Amniotic stem cell (primary cell): ENCODE measurements around the gene CTSO.
"Not testable (repeated sequence)": the region's sequence is repeated elsewhere in the genome, so short reads cannot be mapped to it uniquely, and the experiment has no call there.

ENCODE experiments used
- DNase-seq: peaks from one replicate; lab custom pipeline; 2025; lab: John Stamatoyannopoulos, UW

Gene CTSO

GRCh38 chr4:155954939-155955338 lies 1.3 kb upstream of the CTSO start:
- no peak for DNase-seq

DNA sequence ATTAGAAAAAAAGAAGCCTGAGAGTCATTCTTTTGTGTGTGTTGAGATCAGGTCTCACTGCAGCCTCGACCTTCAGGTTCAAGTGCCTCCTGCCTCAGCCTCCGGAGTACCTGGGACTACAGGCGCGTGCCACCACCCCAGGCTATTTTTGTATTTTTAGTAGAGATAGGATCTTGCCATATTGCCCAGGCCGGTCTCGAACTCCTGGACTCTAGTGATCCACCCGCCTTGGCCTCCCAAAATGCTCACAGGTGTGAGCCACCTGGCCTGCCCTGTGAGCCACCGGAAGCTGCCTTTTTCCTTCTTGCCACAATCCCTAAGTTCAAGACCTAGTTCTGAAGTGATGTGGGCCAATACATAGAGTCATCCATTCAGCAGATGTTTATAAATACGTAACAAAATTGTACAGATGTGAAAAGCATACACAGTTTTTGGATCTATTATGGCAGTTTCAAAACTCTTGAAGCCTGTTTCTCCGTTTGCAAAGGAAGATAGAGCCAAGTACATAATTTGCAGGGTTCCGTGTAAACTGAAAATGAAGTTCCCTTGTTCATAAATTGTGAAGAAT lies 536 bp upstream of the CTSO start:
- no peak for DNase-seq

GRCh38 chr4:155952501-155952901 lies 1.2 kb downstream of the CTSO start:
- no peak for DNase-seq

DNA sequence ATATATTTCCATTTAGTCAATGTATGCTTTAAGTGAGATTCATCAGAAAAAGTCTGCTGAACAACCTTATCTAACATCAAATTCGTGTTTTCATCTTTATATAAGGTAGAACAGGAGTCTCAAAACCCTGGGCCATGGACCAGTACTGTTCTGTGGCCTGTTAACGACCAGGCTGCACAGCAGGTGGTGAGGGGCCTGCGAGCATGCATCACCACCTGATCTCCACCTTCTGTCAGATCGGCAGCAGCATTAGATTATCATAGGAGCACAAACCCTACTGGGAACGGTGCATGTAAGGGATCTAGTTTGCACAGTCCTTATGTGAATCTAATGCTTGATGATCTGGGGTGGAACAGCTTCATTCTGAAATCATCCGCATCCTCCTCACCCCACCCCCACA lies 3.2 kb downstream of the CTSO start:
- DNase-seq = no peak

DNA sequence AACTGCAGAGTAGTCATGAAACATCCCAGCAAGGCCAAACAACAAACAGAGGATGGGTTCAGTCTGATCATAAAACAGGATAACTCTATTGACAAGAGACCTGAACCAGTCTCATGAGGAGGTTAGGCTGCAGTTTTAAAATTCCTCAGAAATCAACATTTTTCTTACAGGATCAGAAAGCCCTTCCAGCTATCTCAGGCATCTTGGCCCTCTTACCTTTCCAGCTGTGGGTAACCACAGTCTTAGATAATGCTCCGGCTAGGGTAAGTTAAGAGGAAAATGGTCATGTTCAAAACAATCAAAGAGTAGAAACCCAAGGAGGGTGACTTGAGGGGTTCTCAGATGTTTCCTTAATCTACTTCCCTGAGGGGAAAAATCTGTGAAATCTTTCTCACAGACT lies 5.1 kb downstream of the CTSO start:
- no peak for DNase-seq

- no peak for DNase-seq
Measured at GRCh38 chr4:155946486-155946885, 7.2 kb downstream of the CTSO start.

DNA sequence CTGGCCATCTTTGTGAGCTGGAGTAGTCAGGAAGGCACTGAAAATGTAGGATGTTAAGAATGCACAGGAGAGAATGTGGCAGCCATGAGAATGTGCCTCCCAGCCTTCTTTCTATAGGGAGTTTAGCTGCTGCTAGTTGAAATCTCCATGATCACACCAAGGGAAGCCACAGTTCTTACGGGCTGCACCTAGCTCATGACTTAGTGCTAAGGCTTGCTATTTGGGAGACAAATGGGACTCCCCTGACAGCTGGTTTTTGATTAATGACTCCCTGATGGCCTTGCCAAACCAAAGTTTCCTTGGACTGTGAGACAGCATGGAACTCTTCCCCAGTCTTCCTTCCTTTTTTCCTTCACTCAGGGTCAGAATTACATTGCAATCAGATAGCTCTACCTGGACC lies 9.2 kb downstream of the CTSO start:
- DNase-seq = no peak

DNA sequence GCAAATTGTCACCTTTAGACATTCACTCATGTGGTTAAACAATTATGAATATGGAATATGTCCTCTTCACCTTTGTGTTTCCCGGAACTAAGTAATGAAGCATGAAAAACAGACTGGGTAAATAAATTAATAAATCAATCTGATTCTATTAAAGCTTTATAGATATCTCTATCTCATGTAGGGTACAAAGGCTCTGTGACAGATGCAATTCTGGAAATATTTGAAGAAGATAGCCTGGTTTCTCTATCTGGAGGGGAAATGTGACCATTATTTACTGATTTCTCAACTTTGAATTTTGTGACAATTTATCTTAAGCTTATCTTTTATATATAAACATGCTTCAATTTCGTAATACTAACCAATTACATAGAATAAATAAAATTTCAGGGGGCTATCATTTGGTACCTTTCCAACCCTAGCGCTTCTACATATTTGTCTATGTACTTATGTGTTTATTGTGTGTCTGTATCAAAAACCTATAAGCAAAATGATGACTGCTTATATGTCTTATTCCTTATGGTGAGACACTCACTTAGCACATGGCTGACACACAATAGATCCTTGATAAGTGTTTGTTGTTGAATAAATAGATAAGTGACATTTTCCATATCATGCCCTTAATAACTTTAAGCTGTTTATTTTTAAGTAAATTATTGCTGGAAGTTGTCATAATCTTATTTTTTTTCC lies 9.9 kb downstream of the CTSO start:
- DNase-seq = no peak

- no peak for DNase-seq
Measured at GRCh38 chr4:155941820-155942219, 11.8 kb downstream of the CTSO start.

DNA sequence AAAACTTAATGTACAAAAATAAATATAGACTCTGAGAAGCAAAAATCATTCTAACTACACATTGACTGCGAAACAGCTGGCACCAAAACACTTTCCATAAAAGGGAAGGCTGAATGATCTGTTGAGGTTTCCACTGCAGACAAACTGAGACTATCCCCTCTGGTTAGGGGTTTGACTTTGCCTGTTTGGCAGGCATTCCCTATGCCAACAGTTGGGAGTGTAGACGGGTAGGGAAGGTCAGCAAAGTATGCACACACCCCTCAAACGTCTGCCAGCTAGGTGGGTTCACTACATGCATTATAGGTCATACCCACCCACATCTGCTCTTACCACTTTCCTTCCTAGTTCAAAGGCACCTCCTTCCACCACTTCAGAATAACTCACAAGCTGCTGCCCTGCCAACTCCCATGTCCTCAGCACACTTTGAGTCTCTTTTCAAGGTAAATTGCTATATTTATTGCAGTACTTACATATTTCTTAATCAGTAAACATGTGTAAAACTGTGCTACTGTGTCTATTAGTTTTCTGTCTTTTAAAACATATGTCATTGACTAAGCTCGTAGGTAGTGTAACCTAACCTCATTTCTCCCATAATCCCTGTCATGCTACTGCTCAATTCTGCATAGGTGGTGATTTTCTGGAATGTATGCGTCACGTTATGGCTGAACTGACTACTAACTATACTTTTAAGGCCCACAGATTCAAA lies 12.4 kb downstream of the CTSO start:
- DNase-seq = no peak

GRCh38 chr4:155935389-155935986 lies 18.2 kb downstream of the CTSO start:
- no peak for DNase-seq

DNA sequence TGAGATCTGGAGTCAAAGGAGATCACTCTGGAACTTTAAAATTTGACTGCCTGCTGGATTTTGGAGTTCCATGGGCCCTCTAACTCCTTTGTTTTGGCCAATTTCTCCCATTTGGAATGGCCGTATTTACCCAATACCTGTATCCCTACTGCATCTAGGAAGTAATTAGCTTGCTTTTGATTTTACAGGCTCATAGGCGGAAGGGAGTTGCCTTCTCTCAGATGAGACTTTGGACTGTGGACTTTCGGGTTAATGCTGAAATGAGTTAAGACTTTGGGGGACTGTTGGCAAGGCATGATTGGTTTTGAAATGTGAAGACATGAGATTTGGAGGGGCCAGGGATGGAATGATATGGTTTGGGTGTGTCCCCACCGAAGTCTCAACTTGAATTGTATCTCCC lies 19.0 kb downstream of the CTSO start:
- DNase-seq = not testable (repeated sequence)

GRCh38 chr4:155931634-155932033 lies 22.0 kb downstream of the CTSO start:
- DNase-seq = no peak

DNA sequence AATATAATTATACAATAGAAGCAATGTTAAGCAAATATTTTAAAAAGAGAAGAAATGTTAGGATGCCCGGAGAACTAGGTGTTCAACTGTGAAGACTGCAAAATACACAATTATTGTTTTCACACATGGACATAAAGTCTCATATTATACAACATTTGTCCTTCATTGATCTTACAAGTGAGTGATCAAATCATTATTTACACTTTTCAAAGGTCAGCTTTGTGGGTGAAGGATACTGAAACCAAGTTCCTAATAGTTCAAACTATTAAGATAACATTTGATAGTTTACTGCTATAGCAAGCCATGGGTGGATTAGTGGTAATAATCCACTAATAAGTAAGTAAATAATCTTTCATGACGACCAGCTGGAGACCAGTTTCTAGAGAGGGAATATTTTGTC lies 23.3 kb downstream of the CTSO start:
- DNase-seq = no peak

GRCh38 chr4:155929833-155930232 lies 23.8 kb downstream of the CTSO start:
- DNase-seq = no peak

DNA sequence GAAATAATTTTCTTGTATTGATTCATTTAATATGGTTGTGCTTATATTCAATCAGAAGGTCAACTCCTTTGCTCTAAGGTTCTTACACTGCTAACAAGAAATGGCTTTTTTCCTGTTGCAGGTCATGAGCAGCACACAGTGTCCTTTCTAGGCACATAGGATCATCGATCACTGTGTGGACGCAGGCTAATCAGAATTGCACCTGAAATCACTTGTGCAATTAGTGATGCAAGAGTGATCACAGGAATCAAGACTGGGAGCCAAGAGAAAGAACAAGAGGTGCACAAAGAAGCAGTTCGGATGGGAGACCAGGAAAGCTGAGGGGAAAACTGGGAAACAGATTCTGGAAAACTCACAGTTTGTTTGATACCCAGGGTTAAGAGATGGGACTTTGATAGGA lies 29.0 kb downstream of the CTSO start:
- DNase-seq = no peak

DNA sequence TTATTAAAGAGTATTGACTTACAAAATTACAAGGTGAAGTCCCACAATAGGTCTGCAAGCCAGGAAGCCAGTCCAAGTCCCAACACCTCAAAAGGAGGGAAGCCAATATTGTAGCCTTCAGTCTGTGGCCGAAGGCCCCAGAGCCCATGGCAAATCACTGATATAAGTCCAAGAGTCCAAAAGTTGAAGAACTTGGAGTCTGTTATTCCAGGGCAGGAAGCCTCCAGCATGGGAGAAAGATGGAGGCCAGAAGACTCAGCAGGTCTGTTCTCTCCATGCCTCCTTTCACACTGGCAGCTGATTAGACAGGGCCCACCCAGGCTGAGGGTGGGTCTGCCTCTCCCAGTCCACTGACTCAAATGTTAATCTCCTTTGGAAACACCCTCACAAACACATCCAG lies 32.1 kb downstream of the CTSO start:
- no peak for DNase-seq

DNA sequence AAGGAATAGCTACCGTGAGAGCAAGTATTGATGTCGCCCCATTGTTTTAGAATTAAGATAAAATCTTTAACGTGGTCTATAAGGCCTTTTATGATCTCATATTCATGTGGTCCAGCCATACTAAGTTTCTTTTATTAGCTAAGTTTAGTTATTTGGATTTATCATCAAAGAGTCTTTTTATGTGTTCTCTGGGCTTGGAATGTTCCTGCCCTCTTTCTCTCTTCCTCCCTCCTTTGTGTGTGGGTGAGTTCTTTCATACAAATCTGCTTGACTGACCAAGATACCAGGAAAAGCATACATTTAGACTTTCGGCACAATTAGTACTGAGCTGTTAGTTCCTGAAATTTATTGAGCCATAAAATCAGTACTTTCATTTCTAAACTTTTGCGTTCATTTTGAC lies 38.9 kb downstream of the CTSO start:
- no peak for DNase-seq

DNA sequence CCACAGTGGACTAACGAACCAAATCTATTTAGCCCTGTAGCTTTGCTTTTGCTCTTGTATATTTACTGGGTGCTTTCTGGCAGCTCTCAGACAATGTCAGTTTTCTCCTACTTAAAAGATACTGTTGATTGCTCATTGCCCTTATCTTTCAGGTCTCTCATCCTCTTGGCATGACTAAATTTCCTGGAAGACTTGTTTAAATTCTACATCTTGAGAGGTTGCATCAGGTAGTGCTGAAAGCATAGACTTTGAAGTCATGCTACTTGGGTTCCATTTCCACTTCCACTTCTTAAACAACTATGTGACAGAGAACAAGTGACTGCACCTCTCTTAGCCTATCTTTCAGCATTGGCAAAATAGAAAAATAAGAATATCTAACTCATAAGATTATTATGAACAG lies 41.8 kb downstream of the CTSO start:
- DNase-seq = no peak

DNA sequence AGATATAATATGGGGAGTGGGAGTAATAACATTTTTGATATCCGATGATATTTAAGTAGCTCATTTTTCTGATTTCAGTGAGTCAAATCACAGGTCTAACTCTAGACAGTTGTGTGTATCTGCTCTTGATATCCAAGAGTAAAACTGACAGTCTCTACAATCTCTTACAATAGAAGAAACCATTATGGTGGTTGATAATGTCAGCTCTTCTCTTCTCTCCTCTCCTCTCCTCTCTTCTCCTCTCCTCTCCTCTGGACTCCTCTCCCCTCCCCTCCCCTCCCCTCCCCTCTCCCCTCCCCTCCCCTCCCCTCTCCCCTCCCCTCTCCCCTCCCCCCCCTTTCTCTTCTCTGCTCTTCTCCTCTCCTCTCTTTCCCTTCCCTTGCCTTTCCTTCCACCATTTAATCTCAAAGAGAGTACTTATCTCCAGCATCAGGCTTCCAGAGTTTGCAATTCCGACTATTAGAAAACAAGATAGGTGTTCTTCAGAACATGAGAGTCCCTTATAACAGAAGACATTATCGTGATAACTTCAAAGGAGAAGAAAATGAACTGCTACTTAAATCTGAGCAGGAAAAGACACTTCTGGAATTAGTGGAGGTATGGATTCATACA lies 43.9 kb downstream of the CTSO start:
- no peak for DNase-seq

DNA sequence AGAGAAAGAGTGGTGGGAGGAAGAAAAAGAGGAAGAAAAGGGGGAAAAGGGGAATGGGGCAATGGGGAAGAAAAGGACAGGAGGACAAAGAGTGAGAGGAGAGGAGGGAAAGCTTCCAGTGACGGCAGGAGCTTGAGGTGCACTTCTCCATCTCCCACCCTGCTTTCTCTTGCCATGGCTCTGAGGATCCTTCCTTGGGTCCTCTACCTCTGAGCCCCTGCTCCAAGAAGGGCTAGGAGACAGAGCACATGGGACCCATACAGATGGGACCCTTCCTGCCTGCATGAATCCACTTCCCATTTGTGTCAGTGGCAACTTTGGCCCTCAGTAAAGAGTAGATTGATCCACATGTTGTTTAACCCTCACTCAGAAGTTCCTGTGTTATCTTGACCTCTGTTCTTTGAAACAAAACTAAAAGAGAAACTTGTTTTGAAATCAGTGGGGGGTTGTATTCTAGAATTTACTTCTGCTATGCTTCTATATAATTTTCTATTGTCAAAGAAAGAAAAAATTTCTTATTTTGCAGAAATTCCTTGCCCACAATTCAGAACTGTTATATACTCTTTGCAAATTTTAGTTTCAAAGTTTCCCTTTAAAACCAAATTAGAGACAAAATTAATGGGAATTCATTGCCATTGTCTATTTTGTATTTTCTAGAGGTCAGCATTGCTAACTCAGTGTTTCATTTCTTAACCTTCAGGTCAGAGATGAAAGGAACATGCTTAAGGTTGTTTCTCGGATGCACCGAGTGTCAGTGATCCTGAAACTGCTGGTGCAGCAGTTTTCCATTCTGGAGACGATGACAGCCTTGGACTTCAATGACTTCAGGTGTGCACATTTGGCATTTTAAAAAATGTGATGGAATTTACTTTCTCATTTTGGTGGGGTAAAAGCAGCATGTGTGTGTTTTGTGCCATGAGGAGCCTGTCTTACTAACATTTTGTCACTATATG lies 45.2 kb downstream of the CTSO start:
- DNase-seq = no peak

- no peak for DNase-seq
Measured at GRCh38 chr4:155907556-155907955, 46.1 kb downstream of the CTSO start.
